Measurements from ENCODE around the gene DOK1. TPM values are rescaled to one million over a fixed set of nuclear protein-coding genes. Genes with fewer than 3 reads are reported as not detected.

The DOK1 gene
- total RNA-seq, 1 experiment from 2014 or later = 3.4 TPM

DNA sequence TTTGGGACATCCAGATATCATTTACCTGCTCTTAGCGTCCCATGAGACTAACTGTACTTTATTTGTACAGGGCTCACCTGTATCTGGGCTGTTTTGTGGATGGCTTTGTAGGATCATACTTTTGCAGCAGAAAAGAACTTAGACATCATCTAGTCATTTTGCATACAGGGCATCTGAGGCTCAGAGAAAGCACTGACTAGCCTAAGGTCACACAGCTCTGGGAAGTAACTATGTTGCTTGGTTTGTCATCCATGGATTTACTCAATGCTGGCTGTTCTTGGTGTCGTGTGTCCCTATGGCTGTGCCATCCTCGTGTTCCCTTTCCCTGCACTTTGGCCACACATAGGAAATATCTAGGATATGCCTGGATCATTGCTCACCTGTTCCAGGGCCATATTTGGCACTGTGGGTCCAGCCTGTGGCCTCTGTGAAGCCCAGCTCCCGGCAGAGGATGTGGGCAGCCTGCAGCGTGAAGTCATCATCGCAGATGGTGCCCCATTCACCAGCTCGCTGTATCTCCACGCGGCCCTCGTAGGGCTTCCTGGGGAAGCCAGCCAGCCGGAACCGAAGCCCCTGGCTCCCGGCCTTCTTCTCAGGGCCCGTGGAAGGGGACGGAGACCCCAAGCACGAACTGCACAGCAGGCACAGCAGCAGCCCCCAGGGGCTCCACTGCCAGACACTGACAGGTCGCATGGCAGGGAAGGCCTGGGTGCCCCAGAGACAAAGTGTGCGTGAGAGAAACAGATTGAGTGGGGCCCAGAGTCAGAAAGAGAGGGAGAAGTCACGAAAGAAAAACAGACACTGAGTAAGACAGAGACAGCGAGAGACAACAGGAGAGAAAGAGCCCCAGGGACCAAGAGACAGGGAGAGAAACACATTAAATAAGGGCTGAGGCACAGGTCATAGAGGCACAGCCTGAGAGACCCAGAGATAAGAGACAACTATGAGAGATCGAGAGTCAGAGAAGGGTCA lies 2.3 kb upstream of the DOK1 start:
- BruUV-seq (replicated peaks) = no TSS peak
- DNase-seq (ENCODE audit: unreplicated experiment) = no peak
- Mint-ChIP-seq H3K4me1 (ENCODE audit: insufficient read depth, unreplicated experiment) (peaks cover 11% of the 10 kb centered on the region), H3K4me3 (ENCODE audit: unreplicated experiment) (no peak overlapping the region), H3K36me3 (ENCODE audit: insufficient read depth, unreplicated experiment) (no peaks in the 10 kb centered on the region), H3K27ac (ENCODE audit: low read depth, unreplicated experiment) (peak overlapping the region; percentile 16), H3K9me3 (ENCODE audit: unreplicated experiment) (no peaks in the 10 kb centered on the region), H3K27me3 (ENCODE audit: insufficient read depth, unreplicated experiment) (no peaks in the 10 kb centered on the region)
- POLR2A ChIA-PET = no interaction called here
- CTCF ChIA-PET = interaction anchor here (0.7 to 2.2 kb wide), 5 partner anchors 14 to 929 kb away, joined by 3 to 14 read pairs (median 3); partner anchors contain the start of gene TTC31
- intact Hi-C loops (cut with micrococcal nuclease) = no loop called here
- TF ChIP-seq, protein P1, sequence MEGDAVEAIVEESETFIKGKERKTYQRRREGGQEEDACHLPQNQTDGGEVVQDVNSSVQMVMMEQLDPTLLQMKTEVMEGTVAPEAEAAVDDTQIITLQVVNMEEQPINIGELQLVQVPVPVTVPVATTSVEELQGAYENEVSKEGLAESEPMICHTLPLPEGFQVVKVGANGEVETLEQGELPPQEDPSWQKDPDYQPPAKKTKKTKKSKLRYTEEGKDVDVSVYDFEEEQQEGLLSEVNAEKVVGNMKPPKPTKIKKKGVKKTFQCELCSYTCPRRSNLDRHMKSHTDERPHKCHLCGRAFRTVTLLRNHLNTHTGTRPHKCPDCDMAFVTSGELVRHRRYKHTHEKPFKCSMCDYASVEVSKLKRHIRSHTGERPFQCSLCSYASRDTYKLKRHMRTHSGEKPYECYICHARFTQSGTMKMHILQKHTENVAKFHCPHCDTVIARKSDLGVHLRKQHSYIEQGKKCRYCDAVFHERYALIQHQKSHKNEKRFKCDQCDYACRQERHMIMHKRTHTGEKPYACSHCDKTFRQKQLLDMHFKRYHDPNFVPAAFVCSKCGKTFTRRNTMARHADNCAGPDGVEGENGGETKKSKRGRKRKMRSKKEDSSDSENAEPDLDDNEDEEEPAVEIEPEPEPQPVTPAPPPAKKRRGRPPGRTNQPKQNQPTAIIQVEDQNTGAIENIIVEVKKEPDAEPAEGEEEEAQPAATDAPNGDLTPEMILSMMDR (IDR thresholded peaks at IDR 0.05; ENCODE audit: unreplicated experiment) = no peak

DNA sequence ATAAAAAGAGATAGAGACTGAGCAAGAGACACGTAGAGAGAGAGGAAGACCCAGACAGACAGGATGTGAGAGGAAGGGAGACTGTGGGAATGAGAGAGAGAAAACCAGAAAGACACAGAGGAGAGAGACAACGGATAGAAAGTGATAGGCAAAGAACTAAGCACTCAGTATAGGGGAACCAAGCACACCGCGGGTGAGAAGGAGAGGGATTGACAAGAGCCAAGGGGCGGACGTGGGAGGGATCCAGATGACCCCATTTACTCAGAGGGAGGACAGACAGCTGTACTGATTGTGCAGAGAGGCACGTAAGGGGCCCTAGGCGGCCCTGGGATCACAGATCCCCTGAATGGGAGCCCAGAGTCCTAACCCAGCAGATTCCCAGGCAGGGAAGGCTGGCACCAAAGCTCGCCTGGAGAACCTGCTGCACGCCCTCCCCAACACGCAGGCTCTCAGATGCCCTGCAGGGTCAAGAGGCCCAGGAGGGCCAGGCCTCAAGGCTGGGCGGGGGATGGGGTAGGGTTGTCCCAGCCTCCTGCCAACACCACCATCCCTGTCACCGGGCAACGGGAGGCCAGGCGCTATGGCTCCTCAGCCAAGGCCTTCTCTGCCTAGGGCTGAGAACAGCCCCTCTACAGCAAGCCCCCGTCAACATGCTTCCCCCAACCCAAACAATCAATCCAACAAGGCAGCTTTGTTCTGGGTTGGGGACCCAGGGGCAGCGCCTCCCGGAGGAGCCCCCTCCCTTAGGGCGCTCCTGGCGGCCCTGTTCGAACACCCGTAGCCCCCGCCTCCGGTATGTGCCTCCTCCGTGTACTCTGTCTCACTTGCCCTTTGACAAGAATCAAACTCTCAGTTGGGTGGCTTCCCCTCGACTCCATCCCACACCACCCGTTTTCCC lies 1.4 kb upstream of the DOK1 start:
- no peaks in the 10 kb centered on the region for H3K27me3 Mint-ChIP-seq (ENCODE audit: insufficient read depth, unreplicated experiment)
- ChIA-PET POLR2A (no interaction called here), CTCF (interaction anchor here (0.8 kb wide), 1 partner anchor 13 kb away, joined by 3 read pairs; no protein-coding TSS in a partner anchor)
- H3K4me1 Mint-ChIP-seq (ENCODE audit: insufficient read depth, unreplicated experiment) = peaks cover 11% of the 10 kb centered on the region
- TF ChIP-seq, protein P1 (IDR thresholded peaks at IDR 0.05; ENCODE audit: unreplicated experiment) = no peak
- H3K36me3 Mint-ChIP-seq (ENCODE audit: insufficient read depth, unreplicated experiment) = no peaks in the 10 kb centered on the region
- intact Hi-C loops (cut with micrococcal nuclease) = no loop called here
- BruUV-seq (replicated peaks) = no TSS peak
- H3K4me3 Mint-ChIP-seq (ENCODE audit: unreplicated experiment) = peak overlapping the region; percentile 48
- DNase-seq (ENCODE audit: unreplicated experiment) = no peak
- peak overlapping the region; percentile 16 for H3K27ac Mint-ChIP-seq (ENCODE audit: low read depth, unreplicated experiment)
- no peaks in the 10 kb centered on the region for H3K9me3 Mint-ChIP-seq (ENCODE audit: unreplicated experiment)

DNA sequence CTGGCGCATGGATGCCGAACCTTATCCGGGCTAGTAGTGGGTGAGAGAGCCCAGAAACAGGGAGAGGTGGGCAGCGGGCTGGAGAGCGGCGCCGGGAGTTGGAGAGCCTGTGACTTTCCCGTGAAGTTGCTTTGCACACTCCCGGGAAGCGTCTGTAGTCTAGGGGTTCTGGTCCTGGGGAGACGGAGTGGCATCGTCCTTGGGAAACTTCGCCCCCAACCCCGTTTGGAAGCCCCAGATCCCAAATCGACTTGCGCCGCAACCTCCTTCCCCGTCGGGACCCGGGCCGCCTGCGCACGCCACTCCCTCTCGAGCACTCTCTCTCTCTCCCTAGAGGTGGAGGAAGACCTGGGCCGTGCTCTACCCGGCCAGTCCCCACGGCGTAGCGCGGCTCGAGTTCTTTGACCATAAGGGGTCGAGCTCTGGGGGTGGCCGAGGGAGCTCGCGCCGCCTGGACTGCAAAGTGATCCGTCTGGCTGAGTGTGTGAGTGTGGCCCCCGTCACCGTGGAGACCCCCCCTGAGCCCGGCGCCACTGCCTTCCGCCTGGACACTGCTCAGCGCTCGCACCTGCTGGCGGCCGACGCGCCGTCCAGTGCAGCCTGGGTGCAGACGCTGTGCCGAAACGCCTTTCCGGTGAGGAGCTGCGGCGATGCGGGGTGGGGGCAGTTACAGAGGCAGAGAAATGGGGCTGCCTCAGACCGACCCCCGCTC lies 456 bp downstream of the DOK1 start:
- ChIA-PET POLR2A (no interaction called here), CTCF (interaction anchor here (1.9 kb wide), 1 partner anchor 34 kb away, joined by 4 read pairs; no protein-coding TSS in a partner anchor)
- Mint-ChIP-seq H3K9me3 (ENCODE audit: unreplicated experiment) (no peaks in the 10 kb centered on the region), H3K27me3 (ENCODE audit: insufficient read depth, unreplicated experiment) (no peaks in the 10 kb centered on the region), H3K4me1 (ENCODE audit: insufficient read depth, unreplicated experiment) (peaks cover 6% of the 10 kb centered on the region), H3K27ac (ENCODE audit: low read depth, unreplicated experiment) (no peak overlapping the region), H3K36me3 (ENCODE audit: insufficient read depth, unreplicated experiment) (no peaks in the 10 kb centered on the region), H3K4me3 (ENCODE audit: unreplicated experiment) (no peak overlapping the region)
- DNase-seq (ENCODE audit: unreplicated experiment) = no peak
- TF ChIP-seq, protein P1 (IDR thresholded peaks at IDR 0.05; ENCODE audit: unreplicated experiment) = no peak
- BruUV-seq (replicated peaks) = no TSS peak
- intact Hi-C loops (cut with micrococcal nuclease) = no loop called here
